Nephron progenitor cell (in vitro differentiated cells): ENCODE data around the gene CD8B.
"Not testable (repeated sequence)": the region's sequence is repeated elsewhere in the genome, so short reads cannot be mapped to it uniquely, and the experiment has no call there.

Source experiments
- DNase-seq: peaks from one replicate; pipeline ENCODE4 v3.0.0; 2021
- H3K27ac Mint-ChIP-seq: 2 replicates; pipeline ENCODE4 v1.8.0; 2021; ENCODE audit warnings: mild to moderate bottlenecking, moderate library complexity, mixed read lengths
- H3K27me3 Mint-ChIP-seq: 2 replicates; pipeline ENCODE4 v1.8.0; 2021; ENCODE audit warnings: mild to moderate bottlenecking, low read depth, mixed read lengths; ENCODE audit not compliant: poor library complexity
- H3K36me3 Mint-ChIP-seq: 2 replicates; pipeline ENCODE4 v1.8.0; 2021; ENCODE audit warnings: low read depth, mixed read lengths
- H3K4me1 Mint-ChIP-seq: 2 replicates; pipeline ENCODE4 v1.8.0; 2021; ENCODE audit warnings: mixed read lengths
- H3K4me3 Mint-ChIP-seq: 2 replicates; pipeline ENCODE4 v1.8.0; 2021; ENCODE audit warnings: mild to moderate bottlenecking, moderate library complexity, mixed read lengths
- H3K9me3 Mint-ChIP-seq: 2 replicates; pipeline ENCODE4 v1.8.0; 2021; ENCODE audit warnings: mild to moderate bottlenecking, moderate library complexity, mixed read lengths
- TF ChIP-seq, protein P1 (sequence below): fragments of 200-600 bp; sonication (generic); IDR thresholded peaks from 2 replicates; pipeline ENCODE4 v1.5.0; 2021; ENCODE audit warnings: antibody characterized with exemption

Gene CD8B

DNA sequence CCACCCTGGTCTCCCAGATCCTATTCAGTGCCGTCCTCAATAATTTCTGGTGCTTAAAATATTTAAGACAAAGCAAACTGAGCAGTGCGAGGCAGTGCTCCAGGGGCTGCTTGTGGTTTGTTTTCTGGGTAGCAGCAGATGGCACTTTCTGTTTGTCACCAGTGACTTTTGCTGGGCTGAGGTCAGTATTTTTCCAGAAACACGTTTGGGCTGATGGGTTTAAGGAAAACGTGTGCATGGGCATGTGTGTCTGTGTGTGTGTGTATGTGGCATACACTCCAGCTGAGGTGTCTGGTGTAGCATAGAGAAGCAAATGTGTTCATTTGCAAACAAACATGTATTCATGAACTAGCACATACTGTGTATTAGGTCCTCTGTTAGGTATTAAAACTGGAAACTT lies 10.1 kb downstream of the CD8B start:
- DNase-seq, H3K9me3 Mint-ChIP-seq, H3K27me3 Mint-ChIP-seq: not testable (repeated sequence)

DNA sequence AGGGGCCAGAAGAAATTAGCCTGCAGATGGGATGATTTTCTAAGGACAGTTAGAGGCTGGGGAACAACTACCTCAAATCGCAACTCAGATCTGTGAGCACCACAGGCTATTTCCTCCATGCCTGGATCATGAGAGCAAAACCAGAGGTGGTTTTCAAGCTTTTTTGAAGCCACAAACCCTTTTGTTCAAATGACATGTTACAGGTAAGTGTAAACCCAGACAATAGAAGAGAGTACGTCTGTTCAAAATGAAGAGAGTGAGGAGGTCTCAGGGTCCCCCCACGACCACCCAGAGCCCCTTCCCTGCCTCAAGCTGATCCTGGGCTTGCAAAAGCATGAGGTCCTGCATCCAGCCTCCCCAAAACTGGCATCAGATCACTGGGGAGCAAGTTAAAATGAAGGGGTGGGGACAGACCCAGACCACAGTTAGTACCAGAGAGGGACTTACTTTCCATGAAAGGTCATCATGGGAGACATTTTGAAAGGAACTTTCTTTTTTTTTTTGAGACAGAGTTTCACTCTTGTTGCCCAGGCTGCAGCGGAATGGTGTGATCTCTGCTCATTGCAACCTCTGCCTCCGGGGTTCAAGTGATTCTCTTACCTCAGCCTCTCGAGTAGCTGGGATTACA lies 19.0 kb downstream of the CD8B start:
- H3K4me3 Mint-ChIP-seq, H3K36me3 Mint-ChIP-seq: not testable (repeated sequence)

More for the DNA sequence above, 10.1 kb downstream of the CD8B start:
- H3K27ac Mint-ChIP-seq = peak overlapping the region; percentile 76
- not testable (repeated sequence) for H3K36me3 Mint-ChIP-seq, H3K4me3 Mint-ChIP-seq
- H3K4me1 Mint-ChIP-seq = peaks cover 11% of the 10 kb centered on the region

DNA sequence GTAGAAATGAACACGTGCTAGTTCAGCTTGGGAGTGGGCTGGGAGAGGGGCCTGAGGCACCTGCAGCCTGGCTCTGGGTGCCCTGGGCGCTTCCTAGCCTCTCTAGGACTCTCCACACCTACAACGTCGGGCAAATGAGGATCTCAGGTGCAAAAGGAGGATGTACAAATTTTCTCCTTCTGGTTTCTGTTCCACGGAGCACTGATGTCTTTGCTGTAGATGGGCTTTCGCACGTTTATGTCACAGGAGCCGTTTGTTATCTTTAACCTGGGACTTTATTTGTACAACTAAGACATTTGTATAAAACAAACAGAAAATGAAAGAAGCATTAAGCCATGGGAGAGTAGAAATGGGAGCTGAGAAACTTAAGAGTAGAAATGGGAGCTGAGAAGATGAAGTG lies 20.4 kb downstream of the CD8B start:
- not testable (repeated sequence) for DNase-seq, H3K9me3 Mint-ChIP-seq, H3K27ac Mint-ChIP-seq, H3K27me3 Mint-ChIP-seq, H3K36me3 Mint-ChIP-seq, H3K4me3 Mint-ChIP-seq
- peaks cover 40% of the 10 kb centered on the region for H3K4me1 Mint-ChIP-seq

More for the DNA sequence above, 19.0 kb downstream of the CD8B start:
- peaks cover 30% of the 10 kb centered on the region for H3K4me1 Mint-ChIP-seq
- not testable (repeated sequence) for H3K27ac Mint-ChIP-seq, H3K9me3 Mint-ChIP-seq, H3K27me3 Mint-ChIP-seq, DNase-seq

DNA sequence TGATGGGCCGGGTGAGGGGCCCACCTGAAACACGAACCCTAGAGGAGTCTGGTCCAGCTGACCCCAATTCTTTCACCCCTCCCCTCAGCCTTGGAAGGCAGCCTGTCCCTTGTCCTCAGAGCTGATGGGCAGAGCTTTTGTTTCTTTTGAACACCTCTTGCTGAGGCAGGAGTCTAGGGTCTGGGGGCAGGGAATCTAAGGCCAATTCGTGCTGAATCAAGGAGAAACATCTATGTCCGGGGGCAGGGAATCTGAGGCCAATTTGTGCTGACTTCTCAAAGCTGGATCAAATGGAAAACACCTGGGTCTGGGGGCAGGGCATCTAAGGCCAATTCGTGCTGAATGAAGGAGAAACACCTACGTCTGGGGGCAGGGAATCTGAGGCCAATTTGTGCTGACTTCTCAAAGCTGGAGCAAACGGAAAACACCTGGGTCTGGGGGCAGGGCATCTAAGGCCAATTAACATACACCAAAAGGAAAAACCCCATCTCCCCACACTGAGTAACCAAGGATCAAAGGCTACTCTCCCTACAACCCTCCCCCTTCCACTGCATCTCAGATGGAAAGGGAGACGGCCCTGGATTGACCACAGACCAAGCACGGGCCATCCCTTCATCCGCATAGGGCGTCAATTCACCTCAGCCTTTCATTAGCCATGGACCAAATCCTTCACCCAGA lies 21.7 kb downstream of the CD8B start:
- H3K9me3 Mint-ChIP-seq, H3K4me3 Mint-ChIP-seq, H3K27me3 Mint-ChIP-seq, H3K36me3 Mint-ChIP-seq, DNase-seq: not testable (repeated sequence)
- H3K27ac Mint-ChIP-seq = peak overlapping the region; percentile 44
- H3K4me1 Mint-ChIP-seq = peaks cover 40% of the 10 kb centered on the region

DNA sequence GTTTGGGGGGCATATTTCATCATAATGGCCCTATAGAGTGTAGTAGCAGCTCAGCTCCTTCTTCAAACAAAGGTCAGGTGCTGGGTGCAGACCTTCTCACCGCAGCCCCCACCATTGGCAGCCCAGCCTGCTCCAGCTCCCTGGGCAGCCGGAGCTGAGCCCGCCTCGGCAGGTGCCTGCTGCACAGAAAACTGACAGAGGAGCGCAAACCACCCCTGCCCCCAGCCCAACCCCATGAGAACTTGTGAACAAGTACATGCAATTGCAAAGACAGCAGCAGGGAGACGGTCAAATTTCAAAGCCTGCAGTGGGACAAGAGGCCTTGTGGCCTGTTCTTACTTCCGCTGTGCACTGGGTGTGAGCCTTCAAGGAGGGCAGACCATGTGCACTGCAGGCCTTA lies 22.2 kb downstream of the CD8B start:
- H3K9me3 Mint-ChIP-seq, H3K27me3 Mint-ChIP-seq, H3K27ac Mint-ChIP-seq, H3K4me3 Mint-ChIP-seq, H3K36me3 Mint-ChIP-seq: not testable (repeated sequence)
- peaks cover 40% of the 10 kb centered on the region for H3K4me1 Mint-ChIP-seq
- peak; percentile 29 for DNase-seq

DNA sequence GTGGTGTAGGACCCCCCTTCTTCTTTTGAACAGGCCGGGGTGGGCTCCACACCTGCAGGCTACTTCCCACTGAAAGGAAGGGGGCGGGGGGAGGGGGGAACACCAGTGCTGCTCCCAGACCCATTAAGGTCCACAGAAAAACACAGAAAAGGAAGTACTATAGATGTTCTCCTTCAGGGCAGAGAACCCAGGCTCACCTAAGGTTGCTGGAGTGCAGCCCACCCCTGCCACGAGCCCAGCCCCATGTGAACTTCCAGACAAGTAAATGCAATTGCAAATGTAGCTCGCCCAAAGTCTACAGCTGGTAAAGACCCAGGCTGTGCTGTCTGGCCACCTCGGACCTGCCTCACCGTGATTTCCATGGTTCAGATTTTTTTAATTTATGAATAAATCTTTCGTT lies 24.0 kb downstream of the CD8B start:
- H3K4me3 Mint-ChIP-seq, H3K27ac Mint-ChIP-seq, H3K27me3 Mint-ChIP-seq, H3K9me3 Mint-ChIP-seq, H3K36me3 Mint-ChIP-seq, DNase-seq: not testable (repeated sequence)
- peaks cover 40% of the 10 kb centered on the region for H3K4me1 Mint-ChIP-seq

DNA sequence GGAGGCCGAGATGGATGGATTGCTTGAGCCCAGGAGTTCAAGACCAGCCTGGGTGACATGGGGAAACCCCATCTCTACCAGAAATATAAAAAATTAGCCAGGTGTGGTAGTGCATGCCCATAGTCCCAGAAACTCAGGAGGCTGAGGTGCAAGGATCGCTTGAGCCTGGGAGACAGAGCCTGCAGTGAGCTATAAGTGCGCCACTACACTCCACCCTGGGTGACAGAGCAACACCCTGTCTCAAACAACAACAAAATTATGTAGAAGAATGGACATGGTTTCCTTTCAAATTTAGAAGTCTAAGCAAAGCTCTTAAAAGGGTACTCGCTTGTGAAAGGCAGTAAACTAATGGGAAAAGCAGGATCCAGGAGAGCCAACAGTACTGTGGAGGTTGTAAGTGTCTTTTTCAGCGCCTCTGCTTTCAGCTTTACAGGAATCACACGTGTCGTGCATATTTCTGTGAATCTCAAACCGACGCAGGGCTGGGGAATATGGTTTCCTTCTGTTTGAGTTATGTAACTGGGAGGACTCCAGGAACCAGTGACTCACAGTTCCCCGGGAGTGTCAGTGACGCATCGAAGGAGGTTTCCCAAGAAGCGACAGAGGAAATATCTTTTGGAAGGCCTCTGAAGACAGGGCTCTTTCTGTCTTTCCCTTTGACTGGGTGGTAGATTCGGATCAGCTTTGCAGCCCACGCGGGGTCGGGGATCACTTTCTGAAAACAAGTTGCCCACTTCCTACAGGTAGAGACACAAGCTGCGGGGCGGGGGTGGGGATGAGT lies 24.6 kb downstream of the CD8B start:
- not testable (repeated sequence) for H3K36me3 Mint-ChIP-seq, DNase-seq, H3K27ac Mint-ChIP-seq

DNA sequence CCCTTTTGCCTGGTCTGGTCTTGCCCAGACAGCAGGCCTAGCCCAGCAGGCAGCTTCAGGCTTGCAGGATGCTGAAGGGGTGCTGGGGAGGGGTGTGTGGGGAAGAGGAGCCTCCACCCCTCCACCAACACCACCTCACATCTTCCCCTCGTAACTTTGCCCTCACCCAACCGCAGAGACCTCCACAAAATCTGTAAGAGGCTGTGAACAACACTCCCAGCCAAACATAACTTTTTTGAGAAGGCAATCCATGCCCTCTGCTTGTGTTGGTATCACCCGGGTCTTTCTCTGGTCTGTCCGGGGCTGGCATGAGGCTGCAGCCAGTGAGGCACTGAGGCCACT lies 26.2 kb downstream of the CD8B start:
- H3K4me3 Mint-ChIP-seq, DNase-seq: not testable (repeated sequence)
- peaks cover 38% of the 10 kb centered on the region for H3K4me1 Mint-ChIP-seq

More for the DNA sequence above, 24.6 kb downstream of the CD8B start:
- H3K4me3 Mint-ChIP-seq, H3K27me3 Mint-ChIP-seq, H3K9me3 Mint-ChIP-seq: not testable (repeated sequence)
- H3K4me1 Mint-ChIP-seq = peaks cover 40% of the 10 kb centered on the region

DNA sequence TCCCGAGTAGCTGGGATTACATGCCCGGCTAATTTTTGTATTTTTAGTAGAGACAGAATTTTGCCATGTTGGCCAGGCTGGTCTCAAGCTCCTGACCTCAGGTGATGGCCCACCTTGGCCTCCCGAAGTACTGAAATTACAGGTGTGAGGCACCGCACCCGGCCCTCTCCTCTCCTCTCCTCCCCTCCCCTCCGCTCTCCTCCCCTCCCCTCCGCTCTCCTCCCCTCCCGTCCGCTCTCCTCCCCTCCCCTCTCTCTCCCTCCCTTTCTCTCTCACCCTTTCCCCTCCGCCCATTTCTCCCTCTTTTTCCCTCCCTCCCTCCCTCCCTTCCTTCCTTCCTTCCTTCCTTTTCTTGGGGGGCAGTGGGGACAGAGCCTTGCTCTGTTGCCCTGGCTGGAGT lies 28.4 kb downstream of the CD8B start:
- H3K4me1 Mint-ChIP-seq = peaks cover 29% of the 10 kb centered on the region
- DNase-seq = no peak
- H3K4me3 Mint-ChIP-seq = no peak overlapping the region
- TF ChIP-seq, protein P1, sequence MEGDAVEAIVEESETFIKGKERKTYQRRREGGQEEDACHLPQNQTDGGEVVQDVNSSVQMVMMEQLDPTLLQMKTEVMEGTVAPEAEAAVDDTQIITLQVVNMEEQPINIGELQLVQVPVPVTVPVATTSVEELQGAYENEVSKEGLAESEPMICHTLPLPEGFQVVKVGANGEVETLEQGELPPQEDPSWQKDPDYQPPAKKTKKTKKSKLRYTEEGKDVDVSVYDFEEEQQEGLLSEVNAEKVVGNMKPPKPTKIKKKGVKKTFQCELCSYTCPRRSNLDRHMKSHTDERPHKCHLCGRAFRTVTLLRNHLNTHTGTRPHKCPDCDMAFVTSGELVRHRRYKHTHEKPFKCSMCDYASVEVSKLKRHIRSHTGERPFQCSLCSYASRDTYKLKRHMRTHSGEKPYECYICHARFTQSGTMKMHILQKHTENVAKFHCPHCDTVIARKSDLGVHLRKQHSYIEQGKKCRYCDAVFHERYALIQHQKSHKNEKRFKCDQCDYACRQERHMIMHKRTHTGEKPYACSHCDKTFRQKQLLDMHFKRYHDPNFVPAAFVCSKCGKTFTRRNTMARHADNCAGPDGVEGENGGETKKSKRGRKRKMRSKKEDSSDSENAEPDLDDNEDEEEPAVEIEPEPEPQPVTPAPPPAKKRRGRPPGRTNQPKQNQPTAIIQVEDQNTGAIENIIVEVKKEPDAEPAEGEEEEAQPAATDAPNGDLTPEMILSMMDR = no peak
- no peak overlapping the region for H3K27ac Mint-ChIP-seq
- H3K27me3 Mint-ChIP-seq = no peaks in the 10 kb centered on the region
- no peaks in the 10 kb centered on the region for H3K9me3 Mint-ChIP-seq
- H3K36me3 Mint-ChIP-seq = no peaks in the 10 kb centered on the region

More for the DNA sequence above, 26.2 kb downstream of the CD8B start:
- H3K9me3 Mint-ChIP-seq, H3K27ac Mint-ChIP-seq, H3K36me3 Mint-ChIP-seq, H3K27me3 Mint-ChIP-seq: not testable (repeated sequence)
